ENCODE results near the gene KNL1. TPM values are rescaled to one million over a fixed set of nuclear protein-coding genes. Genes with fewer than 3 reads are reported as not detected.
"Not testable (repeated sequence)": the region's sequence is repeated elsewhere in the genome, so short reads cannot be mapped to it uniquely, and the experiment has no call there.

Gene KNL1
- total RNA-seq, 1 experiment from 2014 or later, result 9.9 TPM

- in situ Hi-C loops (cut with HindIII; ENCODE audit: low pct_unique_long_range_greater_than_20kb, low sequenced_read_pairs), result no loop called here
- DNase-seq (ENCODE audit: low read depth), result no peak
Observed at GRCh38 chr15:40630313-40630712, 36.3 kb downstream of the KNL1 start.

DNA sequence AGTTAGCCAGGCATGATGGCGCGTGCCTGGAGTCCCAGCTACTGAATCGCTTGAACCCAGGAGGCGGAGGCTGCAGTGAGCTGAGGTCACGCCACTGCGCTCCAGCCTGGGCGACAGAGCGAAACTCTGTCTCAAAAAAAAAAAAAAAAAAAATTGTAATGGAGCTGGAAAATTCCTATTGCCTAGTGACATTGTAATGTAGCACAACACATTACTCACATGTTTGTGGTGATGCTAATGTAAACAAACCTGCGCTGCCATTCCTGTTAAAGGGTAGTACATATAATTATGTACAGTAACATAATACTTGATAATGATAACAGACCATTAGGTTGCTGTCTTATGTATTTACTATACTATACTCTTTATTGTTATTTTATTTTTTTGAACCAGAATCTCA lies 39.1 kb downstream of the KNL1 start:
- in situ Hi-C loops (cut with HindIII; ENCODE audit: low pct_unique_long_range_greater_than_20kb, low sequenced_read_pairs), result no loop called here
- peak; percentile 91 for DNase-seq (ENCODE audit: low read depth)

GRCh38 chr15:40637221-40637745 lies 43.2 kb downstream of the KNL1 start:
- in situ Hi-C loops (cut with HindIII; ENCODE audit: low pct_unique_long_range_greater_than_20kb, low sequenced_read_pairs), result no loop called here
- DNase-seq (ENCODE audit: low read depth), result no peak

- DNase-seq (ENCODE audit: low read depth), result no peak
- in situ Hi-C loops (cut with HindIII; ENCODE audit: low pct_unique_long_range_greater_than_20kb, low sequenced_read_pairs), result no loop called here
Observed at GRCh38 chr15:40639677-40640076, 45.6 kb downstream of the KNL1 start.

DNA sequence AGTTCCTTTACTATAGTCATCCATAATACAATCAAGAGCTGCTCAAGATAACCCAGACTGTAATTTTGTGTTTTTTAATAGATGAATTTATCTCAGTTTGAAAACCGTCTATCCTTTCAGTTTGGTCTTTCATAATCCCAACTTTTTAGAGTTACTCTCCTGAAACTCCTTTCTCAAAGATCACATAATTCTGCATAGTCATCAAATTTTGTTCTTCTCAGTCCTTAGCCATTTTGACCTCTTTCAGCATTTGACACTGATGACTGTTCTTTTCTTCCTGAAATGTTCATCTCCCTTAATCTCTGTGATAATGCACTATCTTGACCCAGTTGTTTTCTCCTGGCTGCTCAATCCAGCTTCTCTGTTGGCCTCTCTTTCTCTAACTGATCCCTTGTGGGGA lies 53.5 kb downstream of the KNL1 start:
- no peak for DNase-seq (ENCODE audit: low read depth)
- in situ Hi-C loops (cut with HindIII; ENCODE audit: low pct_unique_long_range_greater_than_20kb, low sequenced_read_pairs), result no loop called here

DNA sequence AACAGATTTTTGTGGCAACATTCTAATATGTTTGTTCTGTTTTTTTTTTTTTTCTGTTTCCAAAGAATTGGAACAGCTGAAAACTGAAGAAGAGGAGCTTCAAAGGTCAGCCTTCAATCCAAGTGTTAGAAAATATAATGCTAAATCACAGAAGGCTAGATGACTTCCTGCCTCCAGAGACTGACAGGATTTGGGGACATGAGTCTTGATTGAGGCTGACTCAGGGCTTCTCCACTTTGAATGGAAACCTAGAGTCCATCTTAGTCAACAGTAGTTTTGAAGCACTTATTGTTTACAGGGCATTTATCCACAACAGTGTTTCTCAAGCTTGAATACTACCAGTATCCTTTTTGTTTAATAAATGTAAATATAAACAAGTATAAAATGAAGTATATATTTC lies 56.4 kb downstream of the KNL1 start:
- DNase-seq (ENCODE audit: low read depth), result no peak
- in situ Hi-C loops (cut with HindIII; ENCODE audit: low pct_unique_long_range_greater_than_20kb, low sequenced_read_pairs), result no loop called here

DNA sequence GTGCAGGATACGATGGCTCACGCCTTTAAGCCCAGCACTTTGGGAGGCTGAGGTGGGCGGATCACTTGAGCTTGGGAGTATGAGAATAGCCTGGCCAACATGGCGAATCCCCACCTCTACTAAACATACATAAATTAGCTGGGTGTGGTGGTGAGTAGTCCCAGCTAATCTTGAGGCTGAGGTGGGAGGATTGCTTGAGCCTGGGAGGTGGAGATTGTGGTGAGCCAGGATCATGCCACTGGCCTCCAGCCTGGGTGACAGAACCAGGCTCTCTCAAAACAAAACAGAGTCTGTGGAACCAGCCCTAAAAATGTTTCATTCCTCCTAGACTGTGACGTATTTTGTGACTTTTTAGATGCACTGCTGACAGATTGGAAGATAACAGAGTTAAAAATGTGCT lies 66.6 kb downstream of the KNL1 start:
- DNase-seq (ENCODE audit: low read depth), result no peak
- in situ Hi-C loops (cut with HindIII; ENCODE audit: low pct_unique_long_range_greater_than_20kb, low sequenced_read_pairs), result no loop called here

DNA sequence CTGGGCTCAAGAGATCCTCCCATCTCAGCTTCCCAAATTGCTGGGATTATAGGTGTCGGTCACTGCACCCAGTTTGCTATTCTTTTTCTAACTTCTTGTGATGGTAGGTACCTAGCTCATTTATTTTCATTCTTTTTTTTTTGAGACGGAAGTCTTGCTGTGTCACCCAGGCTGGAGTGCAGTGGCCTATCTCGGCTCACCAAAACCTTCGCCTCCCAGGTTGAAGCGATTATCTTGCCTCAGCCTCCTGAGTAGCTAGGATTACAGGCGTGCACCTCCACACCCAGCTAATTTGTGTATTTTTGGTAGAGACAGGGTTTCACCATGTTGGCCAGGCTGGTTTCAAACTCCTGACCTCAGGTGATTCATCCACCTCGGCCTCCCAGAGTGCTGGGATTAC lies 70.9 kb downstream of the KNL1 start:
- in situ Hi-C loops (cut with HindIII; ENCODE audit: low pct_unique_long_range_greater_than_20kb, low sequenced_read_pairs), result no loop called here
- no peak for DNase-seq (ENCODE audit: low read depth)

DNA sequence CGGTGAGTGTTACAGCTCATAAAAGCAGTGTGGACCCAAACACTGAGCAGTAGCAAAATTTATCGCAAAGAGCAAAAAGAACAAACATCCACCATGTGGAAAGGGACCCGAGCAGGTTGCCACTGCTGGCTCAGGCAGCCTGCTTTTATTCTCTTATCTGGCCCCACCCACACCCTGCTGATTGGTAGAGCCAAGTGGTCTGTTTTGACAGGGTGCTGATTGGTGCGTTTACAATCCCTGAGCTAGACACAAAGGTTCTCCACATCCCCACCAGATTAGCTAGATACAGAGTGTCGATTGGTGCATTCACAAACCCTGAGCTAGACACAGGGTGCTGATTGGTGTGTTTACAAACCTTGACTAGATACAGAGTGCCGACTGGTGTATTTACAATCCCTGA lies 82.2 kb downstream of the KNL1 start:
- in situ Hi-C loops (cut with HindIII; ENCODE audit: low pct_unique_long_range_greater_than_20kb, low sequenced_read_pairs); DNase-seq (ENCODE audit: low read depth): not testable (repeated sequence)

- in situ Hi-C loops (cut with HindIII; ENCODE audit: low pct_unique_long_range_greater_than_20kb, low sequenced_read_pairs); DNase-seq (ENCODE audit: low read depth): not testable (repeated sequence)
Observed at GRCh38 chr15:40676906-40677305, 82.9 kb downstream of the KNL1 start.

DNA sequence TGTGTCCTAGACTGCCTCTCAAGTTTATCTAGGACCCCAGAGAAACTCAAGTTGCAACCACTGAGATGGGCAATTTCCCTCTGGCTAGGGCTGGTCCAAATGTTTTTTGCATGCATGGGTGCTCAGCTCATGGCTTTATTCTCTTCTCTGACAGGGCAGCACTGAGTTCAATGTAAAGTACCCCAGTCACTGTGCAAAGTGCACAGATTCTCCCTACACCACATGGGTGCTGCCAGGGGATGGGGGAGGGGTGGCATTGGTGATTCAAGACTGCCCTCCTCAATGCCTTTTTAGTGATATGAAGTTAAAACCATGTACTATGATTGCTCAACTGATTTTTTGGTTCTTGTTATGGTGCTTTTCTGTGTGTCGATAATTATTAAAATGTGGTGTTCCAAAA lies 86.1 kb downstream of the KNL1 start:
- DNase-seq (ENCODE audit: low read depth), result no peak
- in situ Hi-C loops (cut with HindIII; ENCODE audit: low pct_unique_long_range_greater_than_20kb, low sequenced_read_pairs), result no loop called here

- DNase-seq (ENCODE audit: low read depth); in situ Hi-C loops (cut with HindIII; ENCODE audit: low pct_unique_long_range_greater_than_20kb, low sequenced_read_pairs): not testable (repeated sequence)
Observed at GRCh38 chr15:40680959-40681358, 86.9 kb downstream of the KNL1 start.

GRCh38 chr15:40684381-40684780 lies 90.3 kb downstream of the KNL1 start:
- no peak for DNase-seq (ENCODE audit: low read depth)
- in situ Hi-C loops (cut with HindIII; ENCODE audit: low pct_unique_long_range_greater_than_20kb, low sequenced_read_pairs), result no loop called here

- in situ Hi-C loops (cut with HindIII; ENCODE audit: low pct_unique_long_range_greater_than_20kb, low sequenced_read_pairs), result no loop called here
Observed at GRCh38 chr15:40685376-40685775, 91.3 kb downstream of the KNL1 start.

GRCh38 chr15:40688932-40689799 lies 95.1 kb downstream of the KNL1 start:
- DNase-seq (ENCODE audit: low read depth), result no peak
- in situ Hi-C loops (cut with HindIII; ENCODE audit: low pct_unique_long_range_greater_than_20kb, low sequenced_read_pairs), result no loop called here

More at GRCh38 chr15:40685376-40685775, 91.3 kb downstream of the KNL1 start:
- no peak for DNase-seq (ENCODE audit: low read depth)

DNA sequence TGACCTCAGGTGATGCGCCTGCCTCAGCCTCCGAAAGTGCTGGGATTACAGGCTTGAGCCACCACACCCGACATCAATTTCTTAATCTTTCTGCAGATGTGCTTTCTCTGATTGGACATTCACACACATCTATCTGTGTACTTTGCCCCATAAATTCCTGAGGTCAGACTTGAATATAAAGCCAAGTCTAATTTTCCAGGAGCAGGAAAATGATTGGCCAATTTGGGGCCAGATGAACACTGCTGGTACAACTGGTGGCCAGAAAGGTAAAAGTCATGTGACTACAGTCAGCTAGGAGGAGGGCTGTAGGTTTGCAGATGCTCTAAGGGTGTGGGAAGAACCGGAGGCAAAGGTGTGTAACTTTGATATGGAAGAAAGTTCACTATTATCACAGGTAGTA lies 97.7 kb downstream of the KNL1 start:
- in situ Hi-C loops (cut with HindIII; ENCODE audit: low pct_unique_long_range_greater_than_20kb, low sequenced_read_pairs), result no loop called here
- DNase-seq (ENCODE audit: low read depth), result peak; percentile 44

GRCh38 chr15:40693904-40694687 lies 100.0 kb downstream of the KNL1 start:
- in situ Hi-C loops (cut with HindIII; ENCODE audit: low pct_unique_long_range_greater_than_20kb, low sequenced_read_pairs), result no loop called here
- no peak for DNase-seq (ENCODE audit: low read depth)

GRCh38 chr15:40694688-40695468 lies 100.8 kb downstream of the KNL1 start, which contains the start of gene RAD51:
Gene RAD51 (plus strand): TSS chr15:40695174. CDS start chr15:40698759, 3,585 bp downstream.
- in situ Hi-C loops (cut with HindIII; ENCODE audit: low pct_unique_long_range_greater_than_20kb, low sequenced_read_pairs), result no loop called here

More at GRCh38 chr15:40694688-40695468, 100.8 kb downstream of the KNL1 start, which contains the start of gene RAD51:
- DNase-seq (ENCODE audit: low read depth), result peak; percentile 91

Data from Caki2 (cell line).